Fibroblast of skin of abdomen (primary cell): ENCODE data around the gene SCARB2. TPM values are rescaled to one million over a fixed set of nuclear protein-coding genes. Genes with fewer than 3 reads are reported as not detected.
"Not testable (repeated sequence)": the region's sequence is repeated elsewhere in the genome, so short reads cannot be mapped to it uniquely, and the experiment has no call there.

Experiments used
- DNase-seq: peaks from one replicate; pipeline ENCODE4 v3.0.0-alpha.2; 2013
- polyA plus RNA-seq, 2 experiments: library from polyadenylated mRNA; unstranded; fragments of 120-200 nt; gene quantifications; one replicate each; pipeline ENCODE4 v1.2.1, GENCODE V29; 2013; ENCODE audit not compliant: insufficient read length in 2 of 2

The SCARB2 gene
- 130 TPM for polyA plus RNA-seq (2013, experiment 1 of 2; ENCODE audit: insufficient read length)
- polyA plus RNA-seq (2013, experiment 2 of 2; ENCODE audit: insufficient read length), result 124 TPM

DNA sequence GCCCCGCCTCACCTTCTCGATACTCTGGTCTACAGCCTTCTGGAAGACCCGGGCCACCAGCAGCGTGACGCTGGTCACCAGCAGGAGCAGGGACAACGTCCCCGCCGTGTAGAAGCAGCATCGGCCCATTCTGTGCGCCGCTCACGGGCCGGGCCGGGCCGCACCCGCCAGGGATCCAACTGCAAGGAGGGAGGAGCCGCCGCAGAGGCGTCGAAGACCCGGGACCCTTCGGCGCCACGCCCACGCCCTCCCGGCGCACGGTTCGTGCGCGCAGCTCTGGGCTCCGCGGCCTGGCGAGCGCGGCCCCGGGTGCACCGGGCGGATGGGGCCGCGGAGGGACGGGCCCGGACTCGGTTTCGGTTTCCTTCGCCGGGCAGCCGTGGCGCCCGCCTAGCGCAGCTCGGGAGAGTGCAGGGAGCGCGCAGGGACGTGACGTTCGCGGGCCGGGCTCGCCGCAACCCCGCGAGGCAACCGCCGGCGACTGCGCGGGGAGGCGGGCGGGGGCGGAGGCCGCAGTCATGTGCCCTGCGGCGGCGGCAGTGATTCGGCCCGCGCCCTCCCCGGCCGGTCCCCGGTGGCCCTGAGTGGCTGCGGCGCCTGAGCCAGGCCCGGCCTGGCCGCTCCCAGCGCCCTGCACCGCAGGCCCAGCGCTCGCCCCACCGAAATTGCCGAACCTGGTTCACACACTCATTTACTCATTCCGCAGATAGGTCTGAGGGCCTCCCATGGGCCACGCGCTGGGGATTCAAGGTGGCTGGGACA lies at the start of gene SCARB2:
TSS of gene SCARB2 (minus strand) at position 410 of the 762 bp plus-strand sequence. CDS start at position 129, 281 bp downstream.
- DNase-seq, result peak; percentile 86

DNA sequence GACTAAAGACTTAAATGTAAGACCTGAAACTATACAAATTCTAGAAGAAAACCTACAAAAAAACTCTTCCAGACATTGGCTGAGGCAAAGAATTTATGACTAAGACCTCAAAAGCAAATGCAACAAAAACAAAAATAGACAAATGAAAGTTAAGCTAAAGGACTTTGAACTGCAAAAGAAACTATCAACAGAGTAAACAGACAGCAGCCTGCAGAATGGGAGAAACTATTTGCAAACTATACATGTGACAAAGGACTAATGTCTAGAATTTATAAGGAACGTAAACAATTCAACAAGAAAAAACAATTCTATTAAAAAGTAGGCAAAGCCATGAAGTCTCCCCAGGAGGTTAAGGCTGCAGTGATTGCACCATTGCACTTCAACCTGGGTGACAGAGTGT lies 46.9 kb upstream of the SCARB2 start:
- DNase-seq, result no peak

DNA sequence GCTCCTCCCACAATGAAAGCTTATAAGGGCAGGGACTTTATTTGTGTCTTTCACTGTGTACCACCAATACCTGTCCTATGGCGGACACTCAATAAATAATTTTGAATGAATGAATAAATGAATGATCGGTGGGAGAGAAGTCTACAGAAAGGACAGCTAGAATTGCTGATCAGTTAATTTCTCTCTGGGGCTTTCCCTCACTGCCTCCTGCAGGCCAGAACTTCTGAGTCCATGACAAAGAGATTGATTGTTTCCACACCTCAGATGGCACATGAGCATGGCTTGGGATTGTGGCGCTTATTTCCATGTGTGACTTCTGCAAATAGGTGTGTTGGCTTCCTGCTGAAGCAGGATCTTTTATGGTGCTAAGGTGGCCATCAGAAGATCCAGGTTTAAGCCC lies 44.2 kb upstream of the SCARB2 start:
- no peak for DNase-seq

- no peak for DNase-seq
These were observed 43.3 kb upstream of the SCARB2 start for GRCh38 chr4:76256968-76257367.

GRCh38 chr4:76256032-76256431 lies 42.4 kb upstream of the SCARB2 start:
- no peak for DNase-seq

GRCh38 chr4:76253511-76253910 lies 39.9 kb upstream of the SCARB2 start:
- no peak for DNase-seq

GRCh38 chr4:76252271-76252653 lies 38.6 kb upstream of the SCARB2 start:
- DNase-seq, result no peak

GRCh38 chr4:76251441-76252270 lies 38.0 kb upstream of the SCARB2 start, which contains the start of gene FAM47E:
FAM47E (plus strand) TSS chr4:76251721; CDS start chr4:76251747, 26 bp downstream.
- DNase-seq, result no peak

GRCh38 chr4:76250962-76251361 lies 37.3 kb upstream of the SCARB2 start:
- DNase-seq, result no peak

GRCh38 chr4:76246852-76247251 lies 33.2 kb upstream of the SCARB2 start:
- DNase-seq, result no peak

DNA sequence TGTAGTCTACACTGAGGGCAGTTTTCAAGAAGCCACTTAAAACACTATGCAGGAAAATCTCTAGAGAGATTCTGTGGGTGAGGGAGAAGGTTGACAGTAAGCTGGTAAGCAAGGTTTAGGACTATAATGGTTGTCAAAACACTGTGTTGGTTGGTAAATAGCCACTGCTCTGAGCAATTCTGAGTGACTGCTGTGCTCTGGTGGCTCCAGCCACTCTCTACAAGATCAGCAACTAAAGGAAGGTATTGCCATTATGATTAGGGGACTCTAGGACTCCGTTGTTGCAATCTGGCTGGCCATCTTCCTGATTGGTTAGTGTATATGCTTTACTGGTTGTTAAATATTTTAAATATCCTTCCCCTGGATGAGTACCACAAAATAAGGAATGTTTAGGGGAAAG lies 32.4 kb upstream of the SCARB2 start:
- DNase-seq, result no peak

- DNase-seq, result not testable (repeated sequence)
These were observed 30.3 kb upstream of the SCARB2 start for GRCh38 chr4:76243877-76244276.

DNA sequence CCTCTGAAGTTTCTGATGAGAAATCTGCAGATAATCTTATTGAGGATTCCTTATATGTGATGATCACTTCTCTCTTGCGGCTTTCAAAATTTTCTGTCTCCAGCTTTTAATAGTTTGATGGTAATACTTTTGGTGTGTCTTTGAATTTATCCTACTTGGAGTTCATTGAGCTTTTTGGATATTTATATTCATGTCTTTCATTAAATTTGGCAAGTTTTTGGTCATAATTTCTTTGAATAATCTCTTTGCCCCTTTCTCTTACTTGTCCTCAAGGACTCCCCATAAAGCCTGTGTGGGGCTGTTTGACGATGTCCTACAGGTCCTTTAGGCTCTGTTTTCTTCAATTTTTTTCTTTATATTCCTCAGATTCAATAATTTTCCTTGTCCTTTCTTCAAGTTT lies 26.6 kb upstream of the SCARB2 start:
- no peak for DNase-seq

- DNase-seq, result no peak
These were observed 25.1 kb upstream of the SCARB2 start for GRCh38 chr4:76238701-76239100.

GRCh38 chr4:76238236-76238635 lies 24.6 kb upstream of the SCARB2 start:
- no peak for DNase-seq

DNA sequence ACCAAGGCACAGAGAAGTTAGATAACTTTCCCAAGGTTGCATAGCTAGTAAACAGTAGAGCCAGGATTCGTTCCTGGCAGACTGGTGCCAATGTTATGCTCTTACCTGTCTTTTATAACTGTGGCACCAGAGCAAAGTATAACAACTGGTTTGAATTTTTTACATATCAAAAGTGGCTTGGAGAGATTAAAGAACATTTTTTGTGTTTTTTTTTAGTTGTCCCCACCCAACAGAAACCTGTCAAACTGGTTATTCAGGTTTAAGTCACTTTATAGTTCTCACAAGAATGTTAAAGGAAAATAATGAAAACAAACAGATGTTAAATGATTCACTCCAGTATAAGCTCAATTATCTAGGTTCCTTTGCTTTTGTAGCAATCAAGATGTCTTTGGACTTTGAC lies 22.3 kb upstream of the SCARB2 start:
- no peak for DNase-seq

DNA sequence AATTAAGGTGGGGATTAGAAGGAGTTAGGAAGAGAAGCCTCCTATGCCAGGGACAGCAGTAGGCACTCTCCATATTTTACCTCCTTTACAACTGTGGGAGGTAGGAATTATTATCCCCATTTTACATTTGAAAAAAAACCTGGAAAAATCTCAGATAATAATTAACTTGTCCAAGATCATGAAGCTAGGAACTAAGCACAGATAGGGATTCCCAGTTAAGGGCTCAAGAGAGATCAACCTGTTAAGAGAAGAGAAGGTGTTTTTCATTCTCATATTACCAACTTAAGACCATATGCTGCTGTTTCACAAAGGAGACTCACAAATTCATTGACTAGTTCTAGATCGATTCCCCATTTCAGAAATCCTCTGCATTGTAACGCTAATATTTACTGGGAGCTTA lies 21.8 kb upstream of the SCARB2 start:
- no peak for DNase-seq

DNA sequence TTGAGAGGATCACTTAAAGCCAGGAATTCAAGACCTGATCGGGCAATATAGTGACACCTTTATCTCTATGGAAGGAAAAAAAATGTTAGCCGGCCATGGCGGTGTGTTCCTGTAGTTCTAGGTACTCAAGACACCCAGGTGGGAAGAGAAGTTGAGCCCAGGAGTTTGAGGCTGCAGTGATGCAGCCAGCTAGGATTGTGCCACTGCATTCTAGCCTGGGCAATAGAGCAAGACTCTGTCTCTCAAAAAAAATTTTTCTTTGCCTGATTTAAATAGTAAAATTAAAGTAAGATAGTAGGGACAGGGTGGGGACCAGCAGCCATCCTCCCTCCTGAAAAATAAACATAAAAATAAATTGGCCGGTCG lies 21.0 kb upstream of the SCARB2 start:
- DNase-seq, result no peak

- DNase-seq, result no peak
These were observed 20.5 kb upstream of the SCARB2 start for GRCh38 chr4:76233967-76234678.

GRCh38 chr4:76233529-76233928 lies 19.9 kb upstream of the SCARB2 start:
- DNase-seq, result no peak

- DNase-seq, result no peak
These were observed 19.5 kb upstream of the SCARB2 start for GRCh38 chr4:76233083-76233482.

GRCh38 chr4:76232681-76233080 lies 19.1 kb upstream of the SCARB2 start:
- no peak for DNase-seq

GRCh38 chr4:76226418-76226817 lies 12.8 kb upstream of the SCARB2 start:
- DNase-seq, result no peak
